Esophagus muscularis mucosa (tissue), 3 donors: ENCODE results near the gene NRP1.

ENCODE experiments used
- POLR2A ChIP-seq: fragments of 450-650 bp; IDR thresholded peaks from one replicate; pipeline ENCODE4 v1.6.1; 2017; ENCODE audit warnings: antibody characterized with exemption, moderate library complexity, mild to moderate bottlenecking, low read depth
- POLR2AphosphoS5 ChIP-seq, 2 donors: sonication (generic); formaldehyde crosslinking; IDR thresholded peaks; one replicate each; pipeline ENCODE4 v1.6.1; 2017; ENCODE audit warnings: antibody characterized with exemption in 2 of 2
- TF ChIP-seq, protein P1 (sequence below), 3 experiments: fragments of 200-600 bp in 2 of 3; fragments of 450-650 bp in 1 of 3; sonication (generic) in 2 of 3; IDR thresholded peaks; one replicate each; pipeline ENCODE4 v1.5.1; 2017 to 2019; ENCODE audit warnings: antibody characterized with exemption in 3 of 3, mild to moderate bottlenecking in 2 of 3, moderate library complexity in 1 of 3

DNA sequence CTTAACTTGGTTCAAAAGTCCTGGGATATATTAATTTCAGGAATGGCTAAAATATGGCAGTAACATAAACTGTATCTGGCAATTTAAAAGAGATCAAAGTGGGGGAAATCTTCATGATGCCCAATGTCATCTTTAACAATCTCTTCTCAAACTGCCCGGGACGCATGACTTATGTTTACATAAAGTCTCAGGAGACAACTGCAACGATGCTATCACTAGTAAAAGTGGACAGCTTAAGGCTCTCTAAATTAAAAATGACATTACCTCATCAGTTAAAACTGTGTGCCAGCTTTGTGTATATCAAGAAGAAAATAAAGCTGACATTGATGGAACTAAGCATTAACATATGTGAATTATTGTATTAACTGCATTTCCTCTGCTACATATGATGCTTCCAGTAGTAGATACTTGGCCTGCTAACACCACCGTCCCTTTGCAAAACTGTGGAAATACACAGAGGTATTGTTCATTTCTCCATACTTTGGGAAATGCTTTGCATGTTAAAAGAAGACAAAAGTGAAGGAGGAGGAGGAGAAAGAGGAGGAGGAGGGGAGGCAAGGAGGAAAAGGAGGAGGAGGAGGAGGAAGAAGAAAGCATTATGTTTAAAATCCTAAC is 62.4 kb downstream of the NRP1 start:
- no peak for TF ChIP-seq POLR2A
- TF ChIP-seq, protein P1, sequence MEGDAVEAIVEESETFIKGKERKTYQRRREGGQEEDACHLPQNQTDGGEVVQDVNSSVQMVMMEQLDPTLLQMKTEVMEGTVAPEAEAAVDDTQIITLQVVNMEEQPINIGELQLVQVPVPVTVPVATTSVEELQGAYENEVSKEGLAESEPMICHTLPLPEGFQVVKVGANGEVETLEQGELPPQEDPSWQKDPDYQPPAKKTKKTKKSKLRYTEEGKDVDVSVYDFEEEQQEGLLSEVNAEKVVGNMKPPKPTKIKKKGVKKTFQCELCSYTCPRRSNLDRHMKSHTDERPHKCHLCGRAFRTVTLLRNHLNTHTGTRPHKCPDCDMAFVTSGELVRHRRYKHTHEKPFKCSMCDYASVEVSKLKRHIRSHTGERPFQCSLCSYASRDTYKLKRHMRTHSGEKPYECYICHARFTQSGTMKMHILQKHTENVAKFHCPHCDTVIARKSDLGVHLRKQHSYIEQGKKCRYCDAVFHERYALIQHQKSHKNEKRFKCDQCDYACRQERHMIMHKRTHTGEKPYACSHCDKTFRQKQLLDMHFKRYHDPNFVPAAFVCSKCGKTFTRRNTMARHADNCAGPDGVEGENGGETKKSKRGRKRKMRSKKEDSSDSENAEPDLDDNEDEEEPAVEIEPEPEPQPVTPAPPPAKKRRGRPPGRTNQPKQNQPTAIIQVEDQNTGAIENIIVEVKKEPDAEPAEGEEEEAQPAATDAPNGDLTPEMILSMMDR (IDR thresholded peaks at IDR 0.05): no peak
- TF ChIP-seq POLR2AphosphoS5 (IDR thresholded peaks at IDR 0.05): no peak
